Breast epithelium (tissue), 4 donors: ENCODE data around the gene FKBP8. TPM values are rescaled to one million over a fixed set of nuclear protein-coding genes. Genes with fewer than 3 reads are reported as not detected.

Experiments
- DNase-seq, 2 donors: peaks; one replicate each; pipeline ENCODE4 v3.0.0-alpha.2; 2019; ENCODE audit warnings: low spot score in 2 of 2
- H3K27ac ChIP-seq, 2 donors: fragments of 200-600 bp; sonication (generic) in 1 of 2; one replicate each; pipeline ENCODE4 v1.5.1; 2016 to 2019; ENCODE audit warnings: mild to moderate bottlenecking in 1 of 2
- H3K27me3 ChIP-seq, 2 donors: fragments of 200-600 bp; sonication (generic) in 1 of 2; one replicate each; pipeline versions ENCODE4 v1.5.1 to v1.6.0; 2017 to 2019; ENCODE audit warnings: control low read depth in 1 of 2, mild to moderate bottlenecking in 1 of 2
- H3K36me3 ChIP-seq: fragments of 200-600 bp; one replicate; pipeline ENCODE4 v1.5.1; 2019
- H3K4me1 ChIP-seq, 2 donors: fragments of 200-600 bp; sonication (generic); one replicate each; pipeline ENCODE4 v1.5.1; 2016 to 2019; ENCODE audit warnings: control low read depth in 1 of 2
- H3K4me3 ChIP-seq, 3 donors: fragments of 200-600 bp; sonication (generic); 1 replicate in 2 of 3; 2 replicates in 1 of 3; pipeline ENCODE4 v1.5.1; 2016 to 2019; ENCODE audit warnings: mild to moderate bottlenecking in 3 of 3, moderate library complexity in 2 of 3
- H3K9me3 ChIP-seq, 2 donors: fragments of 200-600 bp; sonication (generic) in 1 of 2; one replicate each; pipeline ENCODE4 v1.5.1; 2016 to 2019; ENCODE audit warnings: control low read depth in 1 of 2
- POLR2A ChIP-seq: fragments of 450-650 bp; IDR thresholded peaks from one replicate; pipeline ENCODE4 v1.6.1; 2016; ENCODE audit warnings: antibody characterized with exemption, mild to moderate bottlenecking, moderate library complexity
- POLR2AphosphoS5 ChIP-seq, 3 donors: sonication (generic); formaldehyde crosslinking; IDR thresholded peaks; one replicate each; pipeline ENCODE4 v1.6.1; 2017; ENCODE audit warnings: antibody characterized with exemption in 3 of 3
- intact Hi-C: fragments of 100-400 bp; cut with DNase I; formaldehyde crosslinking; loops from one replicate; pipeline ENCODE4 v1.15.1; 2023; ENCODE audit warnings: low total_unique reads
- total RNA-seq, 3 donors: library from RNA; depleted of rRNA; stranded (reverse); fragments of >200 nt; gene quantifications; one replicate each; pipeline ENCODE4 v1.1.0, GENCODE V29; 2016
- TF ChIP-seq, protein P1 (sequence below), 3 donors: fragments of 450-650 bp; IDR thresholded peaks; one replicate each; pipeline ENCODE4 v1.5.1; 2016 to 2017; ENCODE audit warnings: antibody characterized with exemption in 3 of 3, mild to moderate bottlenecking in 3 of 3, moderate library complexity in 3 of 3

FKBP8 gene
- total RNA-seq, 3 donors from 2014 or later = 214 to 336 (median 294) TPM

DNA sequence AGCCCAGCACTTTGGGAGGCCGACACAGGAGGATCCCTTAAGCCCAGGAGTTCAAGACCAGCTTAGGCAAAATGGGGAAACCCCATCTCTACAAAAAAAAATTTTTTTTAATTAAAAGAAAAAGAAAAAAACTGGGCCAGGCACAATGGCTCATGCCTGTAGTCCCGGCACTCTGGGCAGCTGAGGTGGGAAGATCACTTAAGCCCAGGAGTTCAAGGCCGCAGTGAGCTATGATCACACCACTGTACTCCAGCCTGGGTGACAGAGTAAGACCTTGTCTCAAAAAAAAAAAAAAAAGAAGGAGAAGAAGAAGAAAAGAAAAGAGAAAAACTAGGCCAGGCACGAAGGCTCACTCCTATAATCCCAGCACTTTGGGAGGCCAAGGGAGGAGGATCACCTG is 25.8 kb downstream of the FKBP8 start:
- intact Hi-C loops = no loop called here

DNA sequence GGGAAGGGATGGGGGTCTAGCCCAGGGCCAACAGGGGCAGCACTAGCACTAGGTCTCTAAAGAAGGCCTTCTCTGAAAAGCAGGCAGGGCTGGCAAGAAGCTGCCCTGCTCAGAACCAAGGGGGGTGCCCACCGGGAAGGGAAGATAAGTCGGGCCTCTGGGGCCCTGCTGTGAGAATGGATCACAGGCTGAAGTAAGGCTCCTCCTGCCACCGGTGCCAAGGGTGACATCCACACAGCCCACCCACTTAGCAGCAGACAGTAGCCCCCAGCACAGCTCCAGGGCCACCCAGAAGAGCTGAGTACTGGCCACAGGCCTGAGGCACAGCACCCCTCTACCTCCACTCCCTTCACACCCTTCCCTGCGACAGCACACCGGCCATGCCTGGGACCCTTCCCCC is 27.4 kb downstream of the FKBP8 start:
- no peaks in the 10 kb centered on the region for H3K4me1 ChIP-seq
- no peak overlapping the region for H3K4me3 ChIP-seq
- no peaks in the 10 kb centered on the region for H3K27me3 ChIP-seq
- no peak for DNase-seq
- TF ChIP-seq, protein P1, sequence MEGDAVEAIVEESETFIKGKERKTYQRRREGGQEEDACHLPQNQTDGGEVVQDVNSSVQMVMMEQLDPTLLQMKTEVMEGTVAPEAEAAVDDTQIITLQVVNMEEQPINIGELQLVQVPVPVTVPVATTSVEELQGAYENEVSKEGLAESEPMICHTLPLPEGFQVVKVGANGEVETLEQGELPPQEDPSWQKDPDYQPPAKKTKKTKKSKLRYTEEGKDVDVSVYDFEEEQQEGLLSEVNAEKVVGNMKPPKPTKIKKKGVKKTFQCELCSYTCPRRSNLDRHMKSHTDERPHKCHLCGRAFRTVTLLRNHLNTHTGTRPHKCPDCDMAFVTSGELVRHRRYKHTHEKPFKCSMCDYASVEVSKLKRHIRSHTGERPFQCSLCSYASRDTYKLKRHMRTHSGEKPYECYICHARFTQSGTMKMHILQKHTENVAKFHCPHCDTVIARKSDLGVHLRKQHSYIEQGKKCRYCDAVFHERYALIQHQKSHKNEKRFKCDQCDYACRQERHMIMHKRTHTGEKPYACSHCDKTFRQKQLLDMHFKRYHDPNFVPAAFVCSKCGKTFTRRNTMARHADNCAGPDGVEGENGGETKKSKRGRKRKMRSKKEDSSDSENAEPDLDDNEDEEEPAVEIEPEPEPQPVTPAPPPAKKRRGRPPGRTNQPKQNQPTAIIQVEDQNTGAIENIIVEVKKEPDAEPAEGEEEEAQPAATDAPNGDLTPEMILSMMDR (IDR thresholded peaks at IDR 0.05) = no peak
- TF ChIP-seq POLR2AphosphoS5 (IDR thresholded peaks at IDR 0.05) (no peak), POLR2A (no peak)
- intact Hi-C loops = no loop called here
- H3K27ac ChIP-seq = peak overlapping the region; percentile 58 to 88
- no peaks in the 10 kb centered on the region for H3K9me3 ChIP-seq
- H3K36me3 ChIP-seq = no peaks in the 10 kb centered on the region

More for the DNA sequence above, 25.8 kb downstream of the FKBP8 start:
- TF ChIP-seq, protein P1 (IDR thresholded peaks at IDR 0.05) = no peak
- TF ChIP-seq POLR2A (no peak), POLR2AphosphoS5 (IDR thresholded peaks at IDR 0.05) (no peak)
- no peaks in the 10 kb centered on the region for H3K9me3 ChIP-seq
- no peak for DNase-seq
- H3K27me3 ChIP-seq = no peaks in the 10 kb centered on the region
- no peaks in the 10 kb centered on the region for H3K36me3 ChIP-seq
- no peak overlapping the region for H3K27ac ChIP-seq
- H3K4me1 ChIP-seq = no peaks in the 10 kb centered on the region
- no peak overlapping the region for H3K4me3 ChIP-seq

DNA sequence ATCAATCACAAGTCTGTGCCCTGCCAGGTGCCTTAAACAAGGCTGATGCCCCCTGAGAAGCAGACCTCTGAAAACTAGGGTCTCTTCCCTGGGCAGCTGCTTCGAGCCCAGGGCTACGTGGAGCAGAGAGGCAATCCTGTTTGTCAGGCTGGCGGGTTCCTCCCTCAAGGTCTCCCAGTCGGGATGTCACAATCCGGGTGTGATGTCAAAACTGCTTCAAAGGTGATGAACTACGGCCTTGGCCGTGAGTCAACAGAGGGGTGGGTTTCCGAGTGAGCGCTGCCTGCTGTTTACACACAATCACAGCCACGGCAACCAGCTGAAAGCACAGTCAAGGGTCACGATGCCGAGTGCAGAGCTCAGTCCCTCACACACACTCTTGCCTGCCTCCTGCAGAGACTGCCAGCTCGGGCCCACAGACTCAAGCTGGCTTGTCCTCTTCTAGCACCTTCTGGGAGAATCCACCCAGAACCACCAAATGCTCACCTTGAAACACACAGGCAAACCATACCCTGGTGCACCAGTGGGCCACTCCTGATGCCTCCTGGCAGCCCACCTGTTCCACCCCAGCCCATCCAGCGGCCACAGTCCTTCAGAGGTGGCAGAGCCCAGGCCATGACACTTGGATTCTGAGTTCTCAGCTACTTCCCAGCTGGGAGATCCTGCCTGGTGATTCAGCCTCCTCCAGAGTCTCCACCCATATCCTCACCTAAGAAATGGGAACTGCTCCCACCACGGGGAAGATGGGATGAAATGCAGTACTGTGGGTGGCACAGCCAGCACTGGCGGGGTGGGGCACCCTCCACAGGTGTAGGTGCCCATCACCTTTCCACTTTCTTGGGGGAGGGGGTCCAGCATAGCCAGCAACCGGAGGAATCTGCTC is 28.3 kb downstream of the FKBP8 start:
- H3K27ac ChIP-seq = peak overlapping the region; percentile 58 to 88
- no peaks in the 10 kb centered on the region for H3K4me1 ChIP-seq
- peak overlapping the region in 1 of 3 donors; percentile 12 for H3K4me3 ChIP-seq
- intact Hi-C loops = no loop called here
- no peaks in the 10 kb centered on the region for H3K27me3 ChIP-seq
- peak in 1 of 3 donors; percentile 82 for TF ChIP-seq POLR2AphosphoS5 (IDR thresholded peaks at IDR 0.05)
- TF ChIP-seq, protein P1 (IDR thresholded peaks at IDR 0.05) = no peak
- no peak for TF ChIP-seq POLR2A
- no peaks in the 10 kb centered on the region for H3K9me3 ChIP-seq
- DNase-seq = peak in 1 of 2 donors; percentile 34
- no peaks in the 10 kb centered on the region for H3K36me3 ChIP-seq

DNA sequence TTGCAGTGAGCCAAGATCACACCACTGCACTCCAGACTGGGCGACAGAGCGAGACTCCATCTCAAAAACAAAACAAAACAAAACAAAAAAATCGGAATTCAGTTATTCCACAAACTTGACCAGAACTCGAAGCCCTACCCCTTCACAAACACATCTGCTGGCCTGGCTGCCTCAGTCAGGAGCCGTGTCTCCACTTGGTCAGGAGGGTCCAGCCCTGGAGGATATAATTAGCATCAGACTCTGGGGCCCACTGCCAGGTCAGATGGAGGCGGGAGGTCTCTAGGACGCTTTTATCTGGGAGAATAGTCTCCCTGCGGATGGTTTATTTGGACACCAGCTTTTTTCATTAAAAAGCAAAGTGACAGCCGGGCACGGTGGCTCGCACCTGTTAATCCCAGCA is 29.5 kb downstream of the FKBP8 start:
- no peaks in the 10 kb centered on the region for H3K27me3 ChIP-seq
- peak overlapping the region; percentile 63 to 88 for H3K27ac ChIP-seq
- H3K36me3 ChIP-seq = no peaks in the 10 kb centered on the region
- DNase-seq = peak in 1 of 2 donors; percentile 48
- no peaks in the 10 kb centered on the region for H3K9me3 ChIP-seq
- H3K4me1 ChIP-seq = no peaks in the 10 kb centered on the region
- intact Hi-C loops = no loop called here
- H3K4me3 ChIP-seq = peak overlapping the region in 1 of 3 donors; percentile 41
- TF ChIP-seq, protein P1 (IDR thresholded peaks at IDR 0.05) = no peak
- TF ChIP-seq POLR2AphosphoS5 (IDR thresholded peaks at IDR 0.05) (no peak), POLR2A (no peak)

DNA sequence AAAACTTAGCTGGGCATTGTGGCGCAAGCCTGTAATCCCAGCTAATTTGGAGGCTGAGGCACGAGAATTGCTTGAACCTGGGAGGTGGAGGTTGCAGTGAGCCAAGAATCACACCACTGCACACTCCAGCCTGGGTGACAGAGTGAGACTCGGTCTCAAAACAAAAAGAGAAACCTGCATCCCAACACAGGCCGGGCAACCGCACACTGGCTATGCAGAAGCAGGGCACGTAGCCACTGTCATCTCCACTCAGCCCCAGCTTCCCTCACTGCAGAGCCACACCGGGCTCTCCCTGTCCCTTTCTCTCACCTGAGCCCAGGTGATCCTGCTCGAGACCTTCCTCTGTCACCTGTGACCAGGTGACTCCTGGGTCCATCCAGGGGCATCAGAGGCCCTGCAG is 33.2 kb downstream of the FKBP8 start:
- Histone ChIP-seq H3K9me3 (no peaks in the 10 kb centered on the region), H3K36me3 (no peaks in the 10 kb centered on the region), H3K27me3 (no peaks in the 10 kb centered on the region), H3K4me1 (peaks cover 16 to 21% of the 10 kb centered on the region in 2 donors), H3K4me3 (no peak overlapping the region), H3K27ac (no peak overlapping the region)
- TF ChIP-seq, protein P1 (IDR thresholded peaks at IDR 0.05) = no peak
- TF ChIP-seq POLR2AphosphoS5 (IDR thresholded peaks at IDR 0.05) (no peak), POLR2A (no peak)
- DNase-seq = no peak
- intact Hi-C loops = no loop called here
